H1 (cell line): Measurements from ENCODE around the gene CDK5R2. TPM values are rescaled to one million over a fixed set of nuclear protein-coding genes. Genes with fewer than 3 reads are reported as not detected.

Experiments
- CTCF ChIA-PET: fragments of 300-600 bp; sonication (Branson Sonifier 250); formaldehyde crosslinking; loops from one replicate; lab custom pipeline; 2021; ENCODE audit not compliant: partially characterized antibody; lab: Charles Lee
- POLR2A ChIA-PET: fragments of 300-600 bp; sonication (Branson Sonifier 250); formaldehyde crosslinking; loops from one replicate; lab custom pipeline; 2021; ENCODE audit warnings: inconsistent platforms; ENCODE audit not compliant: partially characterized antibody; lab: Charles Lee
- DNase-seq, 2 experiments: peaks; one replicate each; pipeline versions ENCODE4 v3.0.0 to v3.0.0-alpha.2; 2010 to 2022; ENCODE audit warnings: low spot score in 2 of 2, low read depth in 1 of 2, mixed read lengths in 1 of 2
- FAIRE-seq: peaks from 2 replicates; lab custom pipeline; 2011; peaks lifted over from hg19 to GRCh38; lab: Jason Lieb, UNC
- H2AFZ ChIP-seq: 2 replicates; pipeline ENCODE4 v1.8.1; 2012; ENCODE audit warnings: low read length, inconsistent platforms
- H2AK5ac ChIP-seq: 2 replicates; pipeline ENCODE4 v1.6.1; 2013; ENCODE audit warnings: low read depth, low read length
- H2BK120ac ChIP-seq: replicated peaks from 2 replicates; pipeline ENCODE3; 2013; ENCODE audit warnings: low read depth, low read length, inconsistent platforms
- H2BK12ac ChIP-seq: 2 replicates; pipeline ENCODE4 v1.6.1; 2013; ENCODE audit warnings: low read depth, low read length
- H2BK15ac ChIP-seq: 2 replicates; pipeline ENCODE4 v1.6.1; 2013; ENCODE audit warnings: low read length
- H2BK20ac ChIP-seq: 2 replicates; pipeline ENCODE4 v1.6.1; 2013; ENCODE audit warnings: low read length
- H2BK5ac ChIP-seq: 2 replicates; pipeline ENCODE4 v1.6.1; 2013; ENCODE audit warnings: low read depth, low read length
- H3K14ac ChIP-seq: 2 replicates; pipeline ENCODE4 v1.6.1; 2013; ENCODE audit warnings: inconsistent platforms; ENCODE audit not compliant: insufficient read length
- H3K18ac ChIP-seq: 2 replicates; pipeline ENCODE4 v1.6.1; 2013; ENCODE audit warnings: low read length; ENCODE audit errors: extremely low read depth
- H3K23ac ChIP-seq: 2 replicates; pipeline ENCODE4 v1.6.1; 2013; ENCODE audit warnings: inconsistent platforms; ENCODE audit not compliant: insufficient read length
- H3K23me2 ChIP-seq: 2 replicates; pipeline ENCODE4 v1.6.1; 2013; ENCODE audit warnings: low read depth, low read length
- H3K27ac ChIP-seq: 2 replicates; pipeline ENCODE4 v1.6.1; 2011; ENCODE audit warnings: low read depth, low read length, inconsistent platforms
- H3K27me3 ChIP-seq, 4 experiments: replicated peaks in 1 of 4; 1 replicate in 1 of 4; 2 replicates in 3 of 4; pipeline versions ENCODE4 v1.6.1 to v1.8.1; 2011 to 2013; ENCODE audit warnings: low read length in 3 of 4, mild to moderate bottlenecking in 3 of 4, inconsistent platforms in 2 of 4, mixed read lengths in 2 of 4, moderate library complexity in 1 of 4; ENCODE audit not compliant: control insufficient read depth in 3 of 4, insufficient read depth in 3 of 4; ENCODE audit errors: extremely low read depth in 1 of 4
- H3K36me3 ChIP-seq, 4 experiments: 2 replicates each; pipeline versions ENCODE4 v1.6.1 to v1.8.1; 2011 to 2013; ENCODE audit warnings: mild to moderate bottlenecking in 4 of 4, low read length in 3 of 4, moderate library complexity in 2 of 4, control low read depth in 1 of 4, inconsistent platforms in 1 of 4; ENCODE audit not compliant: insufficient read depth in 4 of 4, control insufficient read depth in 2 of 4
- H3K4ac ChIP-seq: replicated peaks from 2 replicates; pipeline ENCODE3; 2013; ENCODE audit warnings: low read length, low read depth, mixed read lengths, inconsistent platforms; ENCODE audit not compliant: insufficient read length
- H3K4me1 ChIP-seq, 4 experiments: replicated peaks in 1 of 4; 1 replicate in 1 of 4; 2 replicates in 3 of 4; pipeline versions ENCODE4 v1.6.1 to v1.8.1; 2011 to 2013; ENCODE audit warnings: low read length in 3 of 4, inconsistent platforms in 2 of 4, mixed read lengths in 1 of 4; ENCODE audit not compliant: insufficient read depth in 4 of 4, control insufficient read depth in 3 of 4
- H3K4me2 ChIP-seq, 2 experiments: 2 replicates each; pipeline versions ENCODE4 v1.6.1 to v1.8.1; 2011 to 2013; ENCODE audit warnings: low read depth in 2 of 2, low read length in 2 of 2, control low read depth in 1 of 2, inconsistent platforms in 1 of 2, mild to moderate bottlenecking in 1 of 2; ENCODE audit not compliant: insufficient read depth in 1 of 2
- H3K4me3 ChIP-seq, 4 experiments: fragments of 200-600, 300-600 bp in 1 of 4; sonication (generic), shearing (Covaris generic), sonication (Bioruptor Twin) in 1 of 4; 2 replicates each; pipeline versions ENCODE4 v1.5.1 to v1.8.1; 2011 to 2016; ENCODE audit warnings: low read length in 4 of 4, low read depth in 3 of 4, control low read depth in 2 of 4, inconsistent platforms in 2 of 4, mild to moderate bottlenecking in 2 of 4, mixed read lengths in 1 of 4, moderate library complexity in 1 of 4; ENCODE audit not compliant: insufficient read depth in 2 of 4; ENCODE audit errors: extremely low read depth in 1 of 4
- H3K56ac ChIP-seq: replicated peaks from 2 replicates; pipeline ENCODE3; 2013; ENCODE audit warnings: low read depth, mild to moderate bottlenecking, mixed read lengths, low read length, inconsistent platforms; ENCODE audit not compliant: insufficient read length
- H3K79me1 ChIP-seq: 2 replicates; pipeline ENCODE4 v1.6.1; 2013; ENCODE audit warnings: low read depth, low read length, control low read depth
- H3K79me2 ChIP-seq, 2 experiments: 2 replicates each; pipeline versions ENCODE4 v1.6.1 to v1.8.1; 2012 to 2013; ENCODE audit warnings: low read length in 2 of 2, mild to moderate bottlenecking in 2 of 2, inconsistent platforms in 1 of 2; ENCODE audit not compliant: insufficient read depth in 2 of 2, control insufficient read depth in 1 of 2
- H3K9ac ChIP-seq, 4 experiments: replicated peaks in 1 of 4; 1 replicate in 1 of 4; 2 replicates in 3 of 4; pipeline versions ENCODE4 v1.6.1 to v1.8.1; 2011 to 2013; ENCODE audit warnings: low read depth in 3 of 4, low read length in 3 of 4, control low read depth in 2 of 4, mild to moderate bottlenecking in 2 of 4, moderate library complexity in 2 of 4, inconsistent platforms in 1 of 4; ENCODE audit errors: extremely low read depth in 1 of 4
- H3K9me3 ChIP-seq, 2 experiments: 2 replicates each; pipeline versions ENCODE4 v1.6.1 to v1.8.1; 2012 to 2013; ENCODE audit warnings: mild to moderate bottlenecking in 2 of 2, moderate library complexity in 2 of 2, control low read depth in 1 of 2, inconsistent platforms in 1 of 2, low read depth in 1 of 2, low read length in 1 of 2, mixed read lengths in 1 of 2; ENCODE audit not compliant: insufficient read depth in 2 of 2
- H4K20me1 ChIP-seq, 2 experiments: replicated peaks in 1 of 2; 2 replicates each; pipeline versions ENCODE3 to v1.8.1; 2011 to 2013; ENCODE audit warnings: inconsistent platforms in 2 of 2, low read length in 2 of 2, mild to moderate bottlenecking in 1 of 2; ENCODE audit not compliant: insufficient read depth in 2 of 2, control insufficient read depth in 1 of 2
- H4K5ac ChIP-seq: 2 replicates; pipeline ENCODE4 v1.6.1; 2013; ENCODE audit warnings: low read length, low read depth, mixed read lengths, inconsistent platforms; ENCODE audit not compliant: insufficient read length
- H4K8ac ChIP-seq: 2 replicates; pipeline ENCODE4 v1.8.0; 2013; ENCODE audit warnings: mild to moderate bottlenecking, moderate library complexity, low read length, inconsistent platforms; ENCODE audit not compliant: insufficient read depth; ENCODE audit errors: extremely low read depth
- H4K91ac ChIP-seq: replicated peaks from 2 replicates; pipeline ENCODE3; 2013; ENCODE audit warnings: low read length, mixed read lengths, inconsistent platforms; ENCODE audit not compliant: insufficient read length
- EZH2 ChIP-seq: fragments of 200-600 bp; sonication (generic); IDR thresholded peaks from 2 replicates; pipeline ENCODE4 v1.7.1; 2012; ENCODE audit warnings: low read depth, mild to moderate bottlenecking, moderate library complexity, low read length, inconsistent platforms; ENCODE audit not compliant: severe bottlenecking
- RNF2 ChIP-seq: fragments of 200-900, 300-1000 bp; sonication (generic); IDR thresholded peaks from 2 replicates; pipeline ENCODE4 v1.7.1; 2016; ENCODE audit warnings: borderline replicate concordance, low read depth, mild to moderate bottlenecking, antibody characterized with exemption, low read length; ENCODE audit not compliant: poor library complexity, severe bottlenecking; ENCODE audit errors: missing control alignments
- SUZ12 ChIP-seq: fragments of 200-600 bp; sonication (generic); IDR thresholded peaks from 2 replicates; pipeline ENCODE4 v1.6.1; 2012; ENCODE audit warnings: mild to moderate bottlenecking, inconsistent platforms, low read length, moderate library complexity, mixed read lengths
- YY1 ChIP-seq: IDR thresholded peaks from 2 replicates; pipeline ENCODE4 v1.6.1; 2011; ENCODE audit warnings: low read depth, mild to moderate bottlenecking, low read length
- WGBS, 2 experiments: shearing (Covaris generic) in 1 of 2; methylation state at CpG; one replicate each; pipeline versions ENCODE4 v1.1.6 to v1.1.7; 2013 to 2015; ENCODE audit warnings: low lambda C conversion rate in 2 of 2, mixed read lengths in 2 of 2, inconsistent platforms in 1 of 2, low coverage in 1 of 2, missing lambda C conversion rate in 1 of 2; ENCODE audit not compliant: insufficient replicate concordance in 2 of 2, insufficient coverage in 1 of 2, insufficient read length in 1 of 2; ENCODE audit errors: extremely low coverage in 1 of 2, missing lambda C conversion rate in 1 of 2; 5-methylcytosine and 5-hydroxymethylcytosine counted together
- polyA plus RNA-seq, 7 experiments: library from polyadenylated mRNA; depleted of rRNA in 3 of 7; stranded (reverse) in 5 of 7; unstranded in 2 of 7; fragments of >200 nt in 5 of 7; fragments of 200-250 nt in 2 of 7; gene quantifications; 1 replicate in 5 of 7; 2 replicates in 1 of 7; 4 replicates in 1 of 7; pipeline versions ENCODE4 v1.2.1 to v1.2.3, GENCODE V29; 2011 to 2013; ENCODE audit warnings: missing spikeins in 2 of 7, mixed read lengths in 2 of 7
- total RNA-seq: library from RNA; stranded (reverse); fragmentation: NEBNext Ultra II Directional; extraction: Animal tissue kit (Norgen Biotek cat#: 25700); gene quantifications from 2 replicates; pipeline ENCODE4 v1.2.1, GENCODE V29; 2021

The CDK5R2 gene
- total and polyA plus RNA-seq, 2 of the 8 experiments (the other 6 are each of a cell fraction or from before 2014, with no cell fraction given) = 0.14 TPM; not detected in 1

- WGBS, 2 experiments = 38% methylated on average over 8 of the region's 9 CpGs; no CpG with 5 or more reads in 1 of the 2 experiments
- H3K18ac ChIP-seq = no peak overlapping the region
- FAIRE-seq (no peak), DNase-seq (no peak)
- H3K27me3 ChIP-seq = peaks cover 98 to 100% (median 99%) of the 10 kb centered on the region in 4 experiments
- peak overlapping the region; percentile 82; the same call in 1 of the 2 replicates for H2AK5ac ChIP-seq
- H3K4ac ChIP-seq = no peak overlapping the region
- no peak overlapping the region for H3K27ac ChIP-seq
- H2BK120ac ChIP-seq = no peak overlapping the region
- no peak overlapping the region for H3K23ac ChIP-seq
- H4K5ac ChIP-seq = no peak overlapping the region
- no peak overlapping the region for H3K4me2 ChIP-seq
- H3K9me3 ChIP-seq = no peaks in the 10 kb centered on the region
- no peak overlapping the region for H2AFZ ChIP-seq
- no peak overlapping the region for H3K4me3 ChIP-seq
- H2BK15ac ChIP-seq = peak overlapping the region; percentile 81; the same call in 1 of the 2 replicates
- peaks cover 0 to 17% (median 6%) of the 10 kb centered on the region in 4 experiments; a peak in 6 of 7 replicates for H3K4me1 ChIP-seq
- no peak overlapping the region for H2BK20ac ChIP-seq
- H2BK5ac ChIP-seq = no peak overlapping the region
- H3K79me1 ChIP-seq = no peaks in the 10 kb centered on the region
- ChIA-PET POLR2A (interaction anchor here (1.3 kb wide), 1 partner anchor 12 kb away, joined by 4 read pairs; no protein-coding TSS in a partner anchor), CTCF (interaction anchor here (0.9 to 19.5 kb wide), 12 partner anchors 9 to 168 kb away, joined by 3 to 284 read pairs (median 4); partner anchors contain the start of gene FEV)
- no peak overlapping the region for H4K8ac ChIP-seq
- no peaks in the 10 kb centered on the region; the same call in 1 of the 2 replicates for H3K23me2 ChIP-seq
- peaks cover 30 to 43% of the 10 kb centered on the region in 2 experiments for H4K20me1 ChIP-seq
- no peaks in the 10 kb centered on the region for H3K79me2 ChIP-seq
- H3K9ac ChIP-seq = no peak overlapping the region
- H4K91ac ChIP-seq = no peak overlapping the region
- H3K14ac ChIP-seq = no peak overlapping the region
- peak overlapping the region; percentile 33; the same call in 1 of the 2 replicates for H2BK12ac ChIP-seq
- TF ChIP-seq EZH2 = peak; percentile 20
- TF ChIP-seq YY1 = no peak
- TF ChIP-seq RNF2 = peak; percentile 2
- peak; percentile 33 for TF ChIP-seq SUZ12
- no peak overlapping the region for H3K56ac ChIP-seq
- peaks cover 0 to 6% (median 0%) of the 10 kb centered on the region in 4 experiments; a peak in 1 of 8 replicates for H3K36me3 ChIP-seq
Observed at GRCh38 chr2:218990052-218990451, 30.6 kb downstream of the CDK5R2 start.
